Kidney (tissue), 14 donors: ENCODE measurements around the gene CHID1. TPM values are rescaled to one million over a fixed set of nuclear protein-coding genes. Genes with fewer than 3 reads are reported as not detected.

ENCODE experiments used
- DNase-seq, 5 donors: peaks; one replicate each; pipeline ENCODE4 v3.0.0-alpha.2; 2013 to 2020
- FAIRE-seq: peaks from 2 replicates; lab custom pipeline; 2012; peaks lifted over from hg19 to GRCh38; lab: Jason Lieb, UNC
- H3K27ac ChIP-seq, 2 donors: one replicate each; pipeline ENCODE4 v1.7.0; 2013; ENCODE audit warnings: low read depth in 2 of 2, low read length in 2 of 2, inconsistent platforms in 1 of 2
- H3K27me3 ChIP-seq: one replicate; pipeline ENCODE4 v1.7.1; 2013; ENCODE audit warnings: low read length, inconsistent platforms; ENCODE audit not compliant: control insufficient read depth, insufficient read depth
- H3K36me3 ChIP-seq, 3 donors: one replicate each; pipeline versions ENCODE4 v1.7.0 to v1.7.1; 2013; ENCODE audit warnings: low read length in 3 of 3, control low read depth in 1 of 3, inconsistent platforms in 1 of 3; ENCODE audit not compliant: insufficient read depth in 3 of 3, control insufficient read depth in 2 of 3
- H3K4me1 ChIP-seq, 3 donors: one replicate each; pipeline versions ENCODE4 v1.7.0 to v1.7.1; 2013; ENCODE audit warnings: low read length in 3 of 3, inconsistent platforms in 1 of 3, low read depth in 1 of 3; ENCODE audit not compliant: control insufficient read depth in 2 of 3, insufficient read depth in 2 of 3
- H3K4me3 ChIP-seq, 3 donors: one replicate each; pipeline versions ENCODE4 v1.7.0 to v1.8.1; 2013; ENCODE audit warnings: low read length in 3 of 3, control low read depth in 1 of 3, inconsistent platforms in 1 of 3
- H3K9ac ChIP-seq, 3 donors: one replicate each; pipeline versions ENCODE4 v1.7.0 to v1.7.1; 2013; ENCODE audit warnings: low read length in 3 of 3, control low read depth in 1 of 3, inconsistent platforms in 1 of 3
- H3K9me3 ChIP-seq, 3 donors: one replicate each; pipeline versions ENCODE4 v1.7.0 to v1.7.1; 2013; ENCODE audit warnings: low read length in 3 of 3, control low read depth in 1 of 3, inconsistent platforms in 1 of 3; ENCODE audit not compliant: control insufficient read depth in 2 of 3, insufficient read depth in 1 of 3
- intact Hi-C: fragments of 100-400 bp; cut with DNase I; formaldehyde crosslinking; loops from one replicate; pipeline ENCODE4 v1.11.1; 2022
- polyA plus RNA-seq: library from polyadenylated mRNA; stranded (reverse); fragments of 350-450 nt; fragmentation: Illumina TruSeq; extraction: RNeasy Lipid Tissue Mini Kit (QIAGEN cat#74804); gene quantifications from one replicate; pipeline ENCODE4 v1.2.3, GENCODE V29; 2014; ENCODE audit warnings: low read depth, low replicate concordance; ENCODE audit not compliant: insufficient read depth
- total RNA-seq: library from RNA; stranded (reverse); fragmentation: NEBNext Ultra II Directional; extraction: Animal tissue kit (Norgen Biotek cat#: 25700); gene quantifications from one replicate; pipeline ENCODE4 v1.2.1, GENCODE V29; 2021
- TF ChIP-seq, protein P1 (sequence below): IDR thresholded peaks from 3 replicates; pipeline ENCODE4 v1.5.1; 2012; ENCODE audit warnings: mild to moderate bottlenecking, moderate library complexity, borderline replicate concordance; ENCODE audit not compliant: insufficient read depth; ENCODE audit errors: extremely low read depth
- donor health status: control.
- donor health status: control.
- donor health status: control.
- donor health status: control.
- donor health status: control.
- donor health status: DM: yes; HTN: yes; CAD: no.
- donor health status: Normal renal cell carcinoma (clear cell type).

Gene CHID1
- total and polyA plus RNA-seq, 2 donors from 2014 or later: 82.2 to 128 TPM

DNA sequence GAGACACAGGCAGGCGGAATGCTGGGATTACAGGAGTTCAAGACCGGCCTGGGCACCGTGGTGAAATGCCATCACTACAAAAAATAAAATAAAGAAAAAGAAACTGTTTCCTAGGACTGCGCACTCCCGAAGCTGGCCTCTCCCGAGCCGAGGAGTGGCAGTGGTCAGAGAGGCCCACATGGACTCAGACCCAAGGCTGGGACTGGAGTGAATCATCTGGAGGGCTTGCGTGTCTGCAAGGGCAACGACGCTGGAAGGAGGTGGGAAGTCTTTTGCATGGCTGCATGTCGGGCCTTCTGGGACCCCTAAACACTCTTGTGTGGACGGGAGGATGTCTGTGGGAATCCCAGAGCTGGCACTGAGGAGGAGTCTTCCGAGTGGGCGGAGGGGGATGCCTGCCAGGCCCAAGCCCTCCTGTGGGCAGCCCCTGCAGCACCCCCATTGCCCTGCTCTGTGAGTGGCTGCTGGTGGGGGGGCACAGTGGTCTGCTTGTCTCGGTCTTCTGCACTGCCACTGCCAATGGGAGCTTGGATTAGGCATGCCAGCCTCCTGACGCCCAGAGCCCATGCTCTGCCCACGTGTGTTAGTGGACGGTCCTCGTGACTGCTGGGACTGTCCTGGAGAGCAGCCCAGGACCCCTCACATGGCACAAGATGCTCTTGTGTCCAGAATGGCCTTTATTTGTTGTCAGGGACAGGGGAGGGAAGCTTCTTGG lies 13.2 kb upstream of the CHID1 start:
- intact Hi-C loops: no loop called here
- Histone ChIP-seq H3K9ac (no peak overlapping the region), H3K4me1 (peaks cover 0 to 16% (median 11%) of the 10 kb centered on the region in 3 donors), H3K4me3 (no peak overlapping the region), H3K36me3 (no peaks in the 10 kb centered on the region), H3K27ac (no peak overlapping the region), H3K9me3 (no peaks in the 10 kb centered on the region), H3K27me3 (no peaks in the 10 kb centered on the region)
- DNase-seq: peak in 1 of 5 donors; percentile 63
- FAIRE-seq: no peak
- TF ChIP-seq, protein P1, sequence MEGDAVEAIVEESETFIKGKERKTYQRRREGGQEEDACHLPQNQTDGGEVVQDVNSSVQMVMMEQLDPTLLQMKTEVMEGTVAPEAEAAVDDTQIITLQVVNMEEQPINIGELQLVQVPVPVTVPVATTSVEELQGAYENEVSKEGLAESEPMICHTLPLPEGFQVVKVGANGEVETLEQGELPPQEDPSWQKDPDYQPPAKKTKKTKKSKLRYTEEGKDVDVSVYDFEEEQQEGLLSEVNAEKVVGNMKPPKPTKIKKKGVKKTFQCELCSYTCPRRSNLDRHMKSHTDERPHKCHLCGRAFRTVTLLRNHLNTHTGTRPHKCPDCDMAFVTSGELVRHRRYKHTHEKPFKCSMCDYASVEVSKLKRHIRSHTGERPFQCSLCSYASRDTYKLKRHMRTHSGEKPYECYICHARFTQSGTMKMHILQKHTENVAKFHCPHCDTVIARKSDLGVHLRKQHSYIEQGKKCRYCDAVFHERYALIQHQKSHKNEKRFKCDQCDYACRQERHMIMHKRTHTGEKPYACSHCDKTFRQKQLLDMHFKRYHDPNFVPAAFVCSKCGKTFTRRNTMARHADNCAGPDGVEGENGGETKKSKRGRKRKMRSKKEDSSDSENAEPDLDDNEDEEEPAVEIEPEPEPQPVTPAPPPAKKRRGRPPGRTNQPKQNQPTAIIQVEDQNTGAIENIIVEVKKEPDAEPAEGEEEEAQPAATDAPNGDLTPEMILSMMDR: no peak

DNA sequence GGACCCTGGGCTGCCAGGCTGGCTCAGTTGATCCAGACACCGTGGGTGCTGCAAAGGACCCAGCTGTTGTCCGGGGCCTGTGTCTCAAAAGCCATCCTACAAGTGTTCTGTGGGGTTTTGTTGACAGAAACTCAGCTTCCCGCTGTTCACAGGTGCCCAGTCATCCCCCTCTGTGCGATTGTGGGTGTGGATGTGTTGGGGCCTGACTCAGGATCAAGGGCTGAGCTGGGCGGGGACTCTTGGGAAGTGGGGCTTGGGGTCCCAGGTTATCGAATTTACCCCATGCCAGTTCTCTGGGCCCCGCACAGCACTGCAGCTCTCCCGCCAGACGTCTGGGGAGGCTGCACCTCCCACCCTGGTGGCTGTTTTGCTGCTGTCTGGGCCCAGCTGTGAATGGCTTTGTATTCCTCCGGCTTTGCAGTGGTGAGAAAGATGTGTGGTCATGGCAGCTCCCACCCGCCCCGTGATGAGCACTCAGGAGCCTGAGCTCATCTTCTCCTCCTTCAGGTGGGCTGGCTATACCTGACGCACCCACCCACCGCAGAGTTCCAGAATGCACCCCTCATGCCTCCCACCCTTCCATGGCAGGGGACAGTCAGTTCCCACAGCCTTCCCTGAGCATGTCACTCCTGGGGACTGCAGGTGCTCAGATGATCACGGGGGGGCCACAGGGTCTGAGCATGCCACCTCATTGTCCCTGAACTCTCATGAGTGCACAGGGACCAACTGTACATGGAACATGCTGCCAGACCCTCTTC lies 11.5 kb upstream of the CHID1 start:
- peaks cover 0 to 3% (median 0%) of the 10 kb centered on the region in 3 donors for H3K4me1 ChIP-seq
- FAIRE-seq (no peak), DNase-seq (no peak)
- H3K27ac ChIP-seq: no peak overlapping the region
- no peaks in the 10 kb centered on the region for H3K36me3 ChIP-seq
- no peaks in the 10 kb centered on the region for H3K9me3 ChIP-seq
- H3K27me3 ChIP-seq: no peaks in the 10 kb centered on the region
- TF ChIP-seq, protein P1: no peak
- intact Hi-C loops: no loop called here
- H3K4me3 ChIP-seq: no peak overlapping the region
- H3K9ac ChIP-seq: no peak overlapping the region

DNA sequence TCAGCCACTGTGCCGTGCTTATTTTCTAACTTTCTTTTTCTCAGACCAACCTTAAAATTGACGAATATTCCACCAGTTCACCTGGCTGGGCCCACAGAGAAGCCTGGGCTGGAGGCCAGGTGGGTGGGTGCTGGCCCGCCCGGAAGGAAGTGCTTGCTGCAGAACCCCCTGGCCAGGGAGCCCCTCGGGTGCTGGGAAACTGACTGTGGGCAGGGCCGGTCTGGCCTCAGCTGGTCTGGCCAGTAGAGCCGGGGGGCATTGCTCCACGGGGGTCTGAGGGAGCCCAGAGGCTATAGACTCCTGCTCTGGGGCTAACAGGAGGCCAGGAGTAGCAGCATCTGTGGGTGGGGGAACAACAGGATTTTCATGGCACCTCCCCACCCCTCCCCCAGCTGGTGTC lies 6.8 kb upstream of the CHID1 start:
- no peak overlapping the region for H3K9ac ChIP-seq
- H3K36me3 ChIP-seq: no peaks in the 10 kb centered on the region
- H3K9me3 ChIP-seq: no peaks in the 10 kb centered on the region
- no peak overlapping the region for H3K4me3 ChIP-seq
- H3K27ac ChIP-seq: no peak overlapping the region
- TF ChIP-seq, protein P1: no peak
- H3K27me3 ChIP-seq: no peaks in the 10 kb centered on the region
- no peaks in the 10 kb centered on the region for H3K4me1 ChIP-seq
- DNase-seq (no peak), FAIRE-seq (no peak)
- intact Hi-C loops: no loop called here
